Testis (tissue), 3 donors: Measurements from ENCODE around the gene GAREM2. TPM values are rescaled to one million over a fixed set of nuclear protein-coding genes. Genes with fewer than 3 reads are reported as not detected.

ENCODE experiments used
- DNase-seq: peaks from one replicate; pipeline ENCODE4 v3.0.0-alpha.2; 2019
- H3K27ac ChIP-seq, 2 donors: fragments of 200-600 bp; sonication (generic); one replicate each; pipeline ENCODE4 v1.5.1; 2019
- H3K27me3 ChIP-seq: fragments of 200-600 bp; sonication (generic); one replicate; pipeline ENCODE4 v1.5.1; 2019
- H3K36me3 ChIP-seq: fragments of 200-600 bp; sonication (generic); one replicate; pipeline ENCODE4 v1.5.1; 2017; ENCODE audit warnings: low read depth; ENCODE audit errors: missing control alignments
- H3K4me1 ChIP-seq: fragments of 200-600 bp; sonication (generic); one replicate; pipeline ENCODE4 v1.5.1; 2019
- H3K4me3 ChIP-seq, 2 donors: fragments of 200-600 bp; sonication (generic); one replicate each; pipeline ENCODE4 v1.5.1; 2017 to 2019
- H3K9me3 ChIP-seq: fragments of 200-600 bp; sonication (generic); one replicate; pipeline ENCODE4 v1.5.1; 2017
- CTCF ChIP-seq, 3 experiments: fragments of 450-650 bp in 2 of 3; fragments of 200-600 bp in 1 of 3; sonication (generic) in 1 of 3; IDR thresholded peaks; one replicate each; pipeline ENCODE4 v1.5.1; 2016 to 2019; ENCODE audit warnings: antibody characterized with exemption in 3 of 3, mild to moderate bottlenecking in 2 of 3, moderate library complexity in 1 of 3
- POLR2A ChIP-seq: fragments of 450-650 bp; IDR thresholded peaks from one replicate; pipeline ENCODE4 v1.6.1; 2017; ENCODE audit warnings: antibody characterized with exemption, mild to moderate bottlenecking, moderate library complexity
- WGBS, 2 donors: methylation state at CpG; one replicate each; pipeline ENCODE4 v1.1.5; 2018; 5-methylcytosine and 5-hydroxymethylcytosine counted together
- intact Hi-C: fragments of 100-400 bp; cut with DNase I; formaldehyde crosslinking; loops from one replicate; pipeline ENCODE4 v1.15.1; 2023; ENCODE audit warnings: low total_unique reads
- polyA plus RNA-seq: library from polyadenylated mRNA; stranded (reverse); fragments of 350-450 nt; fragmentation: Illumina TruSeq; extraction: RNeasy Lipid Tissue Mini Kit (QIAGEN cat#74804); gene quantifications from one replicate; pipeline ENCODE4 v1.2.3, GENCODE V29; 2014; ENCODE audit warnings: low read depth, low replicate concordance; ENCODE audit not compliant: insufficient read depth
- total RNA-seq, 2 donors: library from RNA; depleted of rRNA; stranded (reverse); fragments of >200 nt; gene quantifications; one replicate each; pipeline ENCODE4 v1.2.3, GENCODE V29; 2016

Gene GAREM2
- total and polyA plus RNA-seq, 3 donors from 2014 or later, result 4.6 to 6.8 (median 5.4) TPM

- TF ChIP-seq POLR2A, result no peak
- no peak for TF ChIP-seq CTCF (IDR thresholded peaks at IDR 0.05)
- H3K36me3 ChIP-seq, result no peaks in the 10 kb centered on the region
- H3K4me1 ChIP-seq, result peaks cover 4% of the 10 kb centered on the region
- no peaks in the 10 kb centered on the region for H3K27me3 ChIP-seq
- no peak for DNase-seq
- intact Hi-C loops, result no loop called here
- WGBS, 2 donors, result 86 to 88% methylated on average over 3 of the region's 3 CpGs
- no peak overlapping the region for H3K27ac ChIP-seq
- H3K9me3 ChIP-seq, result no peaks in the 10 kb centered on the region
- no peak overlapping the region for H3K4me3 ChIP-seq
Measured at GRCh38 chr2:26130763-26131162, 42.1 kb upstream of the GAREM2 start.

GRCh38 chr2:26136451-26136850 lies 36.4 kb upstream of the GAREM2 start:
- no peak overlapping the region for H3K4me3 ChIP-seq
- DNase-seq, result no peak
- peaks cover 9% of the 10 kb centered on the region for H3K4me1 ChIP-seq
- no peak overlapping the region for H3K27ac ChIP-seq
- no peaks in the 10 kb centered on the region for H3K36me3 ChIP-seq
- H3K9me3 ChIP-seq, result no peaks in the 10 kb centered on the region
- TF ChIP-seq CTCF (IDR thresholded peaks at IDR 0.05), result no peak
- TF ChIP-seq POLR2A, result no peak
- intact Hi-C loops, result no loop called here
- 53 to 65% methylated on average over 3 of the region's 3 CpGs for WGBS, 2 donors
- H3K27me3 ChIP-seq, result no peaks in the 10 kb centered on the region

DNA sequence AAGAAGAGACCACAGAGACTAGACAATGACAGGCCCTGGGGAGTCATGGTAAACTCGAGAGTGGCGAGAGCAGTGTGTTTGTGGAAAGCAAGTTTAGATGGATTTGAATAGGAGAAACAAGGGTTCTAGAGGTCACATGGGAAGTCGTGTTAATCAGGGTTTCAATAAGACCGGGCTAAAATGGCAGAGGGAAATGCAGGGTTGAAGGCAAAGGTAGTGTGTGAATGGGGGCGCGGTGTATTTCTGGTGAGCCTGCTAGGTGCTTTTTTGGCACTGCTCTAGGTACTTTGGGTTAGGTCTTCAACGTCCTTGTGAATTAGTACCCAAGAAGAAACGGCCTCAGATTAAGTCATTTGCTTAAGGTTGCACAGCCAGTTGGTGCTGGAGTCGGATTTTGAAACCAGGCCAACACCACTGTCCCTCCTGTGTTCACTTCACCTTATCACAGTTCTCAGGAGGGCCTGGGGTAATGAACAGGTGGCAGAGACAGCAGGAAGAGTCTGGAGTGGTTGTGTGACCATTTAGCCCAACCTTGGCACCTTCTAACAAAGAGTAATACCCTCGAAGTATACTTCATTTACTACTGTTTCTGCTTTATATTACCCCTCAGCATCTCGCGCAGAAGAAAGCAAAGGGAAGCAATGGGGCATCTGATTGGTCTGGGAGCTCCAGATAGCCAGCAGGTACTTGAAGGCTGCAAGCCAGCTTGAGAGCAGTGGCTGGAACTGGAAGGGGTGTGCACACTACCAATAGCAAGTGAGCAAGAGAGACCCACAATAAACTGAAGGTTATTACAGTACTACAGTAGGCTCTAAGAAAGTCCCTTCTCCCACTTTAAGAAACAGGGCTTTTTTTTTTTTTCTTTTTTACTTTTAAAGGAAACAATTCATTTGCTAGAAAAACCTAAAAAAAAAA lies 33.4 kb upstream of the GAREM2 start:
- Histone ChIP-seq H3K27ac (no peak overlapping the region), H3K27me3 (no peaks in the 10 kb centered on the region), H3K36me3 (no peaks in the 10 kb centered on the region), H3K4me3 (no peak overlapping the region), H3K9me3 (no peaks in the 10 kb centered on the region), H3K4me1 (peaks cover 5% of the 10 kb centered on the region)
- intact Hi-C loops, result loop anchor here (10.0 kb wide), 1 partner anchor 145 kb away; no protein-coding TSS in a partner anchor
- 64 to 71% methylated on average over 12 of the region's 12 CpGs for WGBS, 2 donors
- TF ChIP-seq CTCF (IDR thresholded peaks at IDR 0.05) (no peak), POLR2A (no peak)
- DNase-seq, result no peak

DNA sequence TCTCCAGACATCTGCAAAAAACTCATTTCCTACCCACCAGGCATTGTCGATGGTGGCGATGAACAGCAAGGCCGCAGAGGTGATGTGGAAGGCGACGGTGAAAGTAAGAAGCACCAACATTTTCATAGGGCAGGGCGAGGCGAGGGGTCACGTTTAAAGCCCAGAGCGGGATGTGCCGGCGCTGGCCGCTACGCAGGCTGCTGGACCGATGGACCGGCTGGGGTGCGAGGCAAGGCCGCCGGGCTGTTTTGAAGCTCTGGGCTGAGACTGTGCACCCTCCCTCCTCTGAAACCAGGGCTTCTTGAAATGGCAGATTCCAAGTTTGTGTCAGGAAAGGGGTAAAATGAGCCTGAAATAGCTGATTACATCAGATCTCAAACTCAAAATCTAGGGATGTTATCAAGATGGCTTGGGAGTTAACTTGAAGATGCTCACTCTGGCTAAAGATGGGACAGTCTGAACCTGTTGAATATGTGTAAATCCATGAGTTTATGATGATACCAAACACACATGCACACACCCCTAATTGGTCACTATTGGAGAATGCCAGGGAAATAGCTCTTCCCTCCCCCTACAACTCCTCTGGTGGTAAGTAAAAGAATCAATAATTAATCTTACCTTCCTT lies 31.6 kb upstream of the GAREM2 start:
- no peak for TF ChIP-seq POLR2A
- intact Hi-C loops, result loop anchor here (10.0 kb wide), 1 partner anchor 146 kb away; no protein-coding TSS in a partner anchor
- no peaks in the 10 kb centered on the region for H3K27me3 ChIP-seq
- H3K36me3 ChIP-seq, result no peaks in the 10 kb centered on the region
- H3K4me1 ChIP-seq, result peaks cover 2% of the 10 kb centered on the region
- H3K9me3 ChIP-seq, result no peaks in the 10 kb centered on the region
- DNase-seq, result no peak
- 80 to 82% methylated on average over 17 to 18 of the region's 18 CpGs for WGBS, 2 donors
- no peak overlapping the region for H3K27ac ChIP-seq
- no peak overlapping the region for H3K4me3 ChIP-seq

DNA sequence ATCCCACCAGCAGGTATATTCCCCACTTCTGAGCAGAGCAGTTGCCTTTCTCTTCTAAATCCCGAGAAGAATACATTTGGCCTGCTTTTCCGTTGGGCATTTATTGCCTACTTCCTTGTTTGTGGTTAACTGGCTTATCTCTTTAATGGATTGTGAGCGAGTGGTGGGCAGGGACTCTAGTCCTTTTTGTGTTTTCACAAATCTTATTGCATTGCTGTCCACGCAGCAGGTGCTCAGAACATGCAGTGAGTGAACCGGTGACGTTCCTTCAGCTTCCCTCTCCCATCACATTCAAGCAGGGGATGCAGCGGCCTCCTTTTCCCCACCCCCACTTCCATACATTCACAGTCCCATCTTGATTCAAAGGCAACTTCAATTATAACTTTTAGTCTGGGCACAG lies 28.9 kb upstream of the GAREM2 start:
- no peak overlapping the region for H3K27ac ChIP-seq
- H3K27me3 ChIP-seq, result no peaks in the 10 kb centered on the region
- no peaks in the 10 kb centered on the region for H3K4me1 ChIP-seq
- intact Hi-C loops, result loop anchor here (10.0 kb wide), 1 partner anchor 149 kb away; no protein-coding TSS in a partner anchor
- no peaks in the 10 kb centered on the region for H3K9me3 ChIP-seq
- WGBS, 2 donors, result 73 to 76% methylated on average over 7 of the region's 7 CpGs
- TF ChIP-seq POLR2A (no peak), CTCF (IDR thresholded peaks at IDR 0.05) (no peak)
- H3K36me3 ChIP-seq, result no peaks in the 10 kb centered on the region
- DNase-seq, result no peak
- H3K4me3 ChIP-seq, result no peak overlapping the region
